Gastrocnemius medialis (tissue), 4 donors: Measurements from ENCODE around the gene VGLL4. TPM values are rescaled to one million over a fixed set of nuclear protein-coding genes. Genes with fewer than 3 reads are reported as not detected.

Experiments used
- ATAC-seq, 2 donors: fragments of 150-250 bp; one replicate each; pipeline ENCODE4 v1.9.1; 2016
- DNase-seq, 2 donors: peaks; one replicate each; pipeline ENCODE4 v3.0.0-alpha.2; 2019
- H3K27ac ChIP-seq, 4 donors: fragments of 200-600 bp; sonication (generic); 1 replicate in 1 of 4; 2 replicates in 3 of 4; pipeline ENCODE4 v1.5.1; 2016 to 2018; ENCODE audit warnings: mild to moderate bottlenecking in 2 of 4, moderate library complexity in 1 of 4
- H3K27me3 ChIP-seq, 3 donors: fragments of 200-600 bp; sonication (generic) in 2 of 3; 1 replicate in 1 of 3; 2 replicates in 2 of 3; pipeline versions ENCODE4 v1.5.1 to v1.6.0; 2016 to 2019; ENCODE audit warnings: mild to moderate bottlenecking in 1 of 3, moderate library complexity in 1 of 3
- H3K36me3 ChIP-seq, 2 donors: fragments of 200-600 bp; sonication (generic) in 1 of 2; one replicate each; pipeline ENCODE4 v1.5.1; 2017 to 2018
- H3K4me1 ChIP-seq, 2 donors: fragments of 200-600 bp; sonication (generic) in 1 of 2; one replicate each; pipeline ENCODE4 v1.5.1; 2016 to 2017; ENCODE audit warnings: mild to moderate bottlenecking in 2 of 2
- H3K4me3 ChIP-seq, 4 donors: fragments of 200-600 bp; sonication (generic) in 3 of 4; 1 replicate in 1 of 4; 2 replicates in 3 of 4; pipeline ENCODE4 v1.5.1; 2016 to 2019; ENCODE audit warnings: mild to moderate bottlenecking in 2 of 4
- H3K9me3 ChIP-seq, 3 donors: fragments of 200-600 bp; sonication (generic) in 2 of 3; 1 replicate in 1 of 3; 2 replicates in 2 of 3; pipeline ENCODE4 v1.5.1; 2016 to 2019
- CTCF ChIP-seq, 5 experiments: fragments of 450-650 bp in 3 of 5; fragments of 200-600 bp in 2 of 5; sonication (generic) in 2 of 5; IDR thresholded peaks in 4 of 5; conservative IDR thresholded peaks in 1 of 5; 1 replicate in 4 of 5; 2 replicates in 1 of 5; pipeline ENCODE4 v1.5.1; 2016 to 2019; ENCODE audit warnings: antibody characterized with exemption in 5 of 5, mild to moderate bottlenecking in 3 of 5, moderate library complexity in 3 of 5
- POLR2A ChIP-seq, 2 donors: fragments of 450-650 bp; IDR thresholded peaks; one replicate each; pipeline ENCODE4 v1.6.1; 2017; ENCODE audit warnings: antibody characterized with exemption in 2 of 2, mild to moderate bottlenecking in 2 of 2, moderate library complexity in 2 of 2
- in situ Hi-C, 4 donors: fragments of 200-750 bp; cut with MboI; loops; one replicate each; pipeline versions ENCODE4 v1.15.0 to v1.8.0; 2017; ENCODE audit warnings: low sequenced_read_pairs in 4 of 4
- intact Hi-C: fragments of 100-400 bp; cut with DNase I; formaldehyde crosslinking; loops from one replicate; pipeline ENCODE4 v1.15.1; 2023; ENCODE audit warnings: low total_unique reads
- total RNA-seq, 4 donors: library from RNA; depleted of rRNA; stranded (reverse); fragments of >200 nt; gene quantifications; one replicate each; pipeline versions ENCODE4 v1.1.0 to v1.2.3, GENCODE V29; 2016

Gene VGLL4
- total RNA-seq, 4 donors from 2014 or later: 8.9 to 20.9 (median 12.8) TPM

GRCh38 chr3:11583235-11583634 is 60.5 kb downstream of the VGLL4 start:
- intact Hi-C loops (no loop called here), in situ Hi-C loops (no loop called here)
- TF ChIP-seq CTCF (IDR thresholded peaks at IDR 0.05 in 4 of 5, conservative IDR thresholded peaks at IDR 0.05 in 1 of 5): no peak
- no peak for TF ChIP-seq POLR2A (IDR thresholded peaks at IDR 0.05)
- Histone ChIP-seq H3K9me3 (no peaks in the 10 kb centered on the region), H3K27me3 (no peaks in the 10 kb centered on the region), H3K4me3 (no peak overlapping the region), H3K4me1 (peaks cover 62 to 70% of the 10 kb centered on the region in 2 donors), H3K27ac (peak overlapping the region; percentile 13 to 58 (median 42)), H3K36me3 (no peaks in the 10 kb centered on the region)
- ATAC-seq: no peak
- DNase-seq: no peak

- Histone ChIP-seq H3K36me3 (no peaks in the 10 kb centered on the region), H3K4me1 (peaks cover 63 to 66% of the 10 kb centered on the region in 2 donors), H3K27me3 (no peaks in the 10 kb centered on the region), H3K4me3 (peak overlapping the region; percentile 29 to 46 (median 38)), H3K27ac (peak overlapping the region; percentile 53 to 58 (median 58)), H3K9me3 (no peaks in the 10 kb centered on the region)
- DNase-seq (peak; percentile 41 to 53), ATAC-seq (peak; percentile 70 to 72)
- no peak for TF ChIP-seq POLR2A (IDR thresholded peaks at IDR 0.05)
- TF ChIP-seq CTCF (IDR thresholded peaks at IDR 0.05 in 4 of 5, conservative IDR thresholded peaks at IDR 0.05 in 1 of 5): no peak
- intact Hi-C loops: no loop called here
- in situ Hi-C loops: no loop called here
Measured at GRCh38 chr3:11582191-11582968, 61.3 kb downstream of the VGLL4 start.

- no peaks in the 10 kb centered on the region for H3K36me3 ChIP-seq
- DNase-seq (no peak), ATAC-seq (peak; percentile 22 to 33)
- no peak for TF ChIP-seq CTCF (IDR thresholded peaks at IDR 0.05 in 4 of 5, conservative IDR thresholded peaks at IDR 0.05 in 1 of 5)
- TF ChIP-seq POLR2A (IDR thresholded peaks at IDR 0.05): no peak
- no peaks in the 10 kb centered on the region for H3K9me3 ChIP-seq
- in situ Hi-C loops (no loop called here), intact Hi-C loops (loop anchor here (1.0 kb wide), 1 partner anchor 31 kb away; no protein-coding TSS in a partner anchor)
- H3K27me3 ChIP-seq: no peaks in the 10 kb centered on the region
- peaks cover 56 to 66% of the 10 kb centered on the region in 2 donors for H3K4me1 ChIP-seq
- H3K27ac ChIP-seq: peak overlapping the region; percentile 53 to 58 (median 58)
- H3K4me3 ChIP-seq: peak overlapping the region; percentile 29 to 46 (median 38)
Measured at GRCh38 chr3:11581237-11582190, 62.2 kb downstream of the VGLL4 start.

GRCh38 chr3:11580645-11581044 is 63.1 kb downstream of the VGLL4 start:
- TF ChIP-seq CTCF (IDR thresholded peaks at IDR 0.05 in 4 of 5, conservative IDR thresholded peaks at IDR 0.05 in 1 of 5) (no peak), POLR2A (IDR thresholded peaks at IDR 0.05) (no peak)
- in situ Hi-C loops (no loop called here), intact Hi-C loops (loop anchor here (1.0 kb wide), 1 partner anchor 30 kb away; no protein-coding TSS in a partner anchor)
- no peak overlapping the region for H3K27ac ChIP-seq
- H3K36me3 ChIP-seq: no peaks in the 10 kb centered on the region
- ATAC-seq: no peak
- DNase-seq: no peak
- H3K9me3 ChIP-seq: no peaks in the 10 kb centered on the region
- peaks cover 59 to 60% of the 10 kb centered on the region in 2 donors for H3K4me1 ChIP-seq
- H3K4me3 ChIP-seq: no peak overlapping the region
- no peaks in the 10 kb centered on the region for H3K27me3 ChIP-seq
